Spleen (tissue), 7 donors: Measurements from ENCODE around the gene SLIT3.

Experiments used
- CTCF ChIP-seq, 11 experiments: fragments of 200-600 bp in 7 of 11; fragments of 450-650 bp in 4 of 11; sonication (generic) in 4 of 11; IDR thresholded peaks in 8 of 11; conservative IDR thresholded peaks in 3 of 11; 1 replicate in 7 of 11; 2 replicates in 4 of 11; pipeline versions ENCODE4 v1.4.0 to v1.8.0; 2016 to 2021; ENCODE audit warnings: antibody characterized with exemption in 11 of 11, inconsistent platforms in 4 of 11, mild to moderate bottlenecking in 1 of 11
- POLR2A ChIP-seq, 3 donors: fragments of 450-650 bp; IDR thresholded peaks; one replicate each; pipeline ENCODE4 v1.5.1; 2017; ENCODE audit warnings: antibody characterized with exemption in 3 of 3, mild to moderate bottlenecking in 1 of 3
- POLR2AphosphoS5 ChIP-seq, 3 donors: sonication (generic); formaldehyde crosslinking; IDR thresholded peaks; one replicate each; pipeline ENCODE4 v1.5.1; 2017; ENCODE audit warnings: antibody characterized with exemption in 3 of 3
- donor health status: DM: no; HTN: no; CAD: no; lungs with moderate emphysema.
- donor health status: DM: no; HTN: no; CAD: no.
- donor health status: DM: no; HTN: no; CAD: no.

- TF ChIP-seq POLR2AphosphoS5 (IDR thresholded peaks at IDR 0.05) (no peak), CTCF (IDR thresholded peaks at IDR 0.05 in 8 of 11, conservative IDR thresholded peaks at IDR 0.05 in 3 of 11) (no peak), POLR2A (IDR thresholded peaks at IDR 0.05) (no peak)
Measured at GRCh38 chr5:168908207-168908606, 392.7 kb downstream of the SLIT3 start.
